Astrocyte (in vitro differentiated cells and primary cell): ENCODE measurements around the gene CD320.

ENCODE experiments used
- CTCF ChIP-seq: IDR thresholded peaks from 2 replicates; pipeline ENCODE4 v1.5.1; 2011; ENCODE audit warnings: low read depth, mild to moderate bottlenecking, inconsistent platforms, low read length, moderate library complexity; ENCODE audit not compliant: insufficient read depth
- EZH2 ChIP-seq: IDR thresholded peaks from 2 replicates; pipeline ENCODE4 v1.6.1; 2012; ENCODE audit warnings: mild to moderate bottlenecking, low read length, inconsistent platforms; ENCODE audit not compliant: insufficient read depth

GRCh38 chr19:8259922-8260247 lies 48.3 kb downstream of the CD320 start:
- TF ChIP-seq CTCF (no peak), EZH2 (no peak)
